Measurements from ENCODE around the gene EMP1.

Gene EMP1

GRCh38 chr12:13198241-13198640 is 1.7 kb downstream of the EMP1 start:
- no peak for DNase-seq

GRCh38 chr12:13198876-13199275 is 2.4 kb downstream of the EMP1 start:
- DNase-seq = no peak

- no peak for DNase-seq
Measured at GRCh38 chr12:13199592-13199991, 3.1 kb downstream of the EMP1 start.

- no peak for DNase-seq
Measured at GRCh38 chr12:13200841-13201240, 4.3 kb downstream of the EMP1 start.

- no peak for DNase-seq
Measured at GRCh38 chr12:13203034-13203922, 6.8 kb downstream of the EMP1 start.

GRCh38 chr12:13204428-13204827 is 7.9 kb downstream of the EMP1 start:
- DNase-seq = no peak

GRCh38 chr12:13205809-13206559 is 9.5 kb downstream of the EMP1 start:
- DNase-seq = no peak

GRCh38 chr12:13206560-13206897 is 10.0 kb downstream of the EMP1 start:
- DNase-seq = no peak

GRCh38 chr12:13208533-13209435 is 12.3 kb downstream of the EMP1 start:
- DNase-seq = no peak

GRCh38 chr12:13209436-13210235 is 13.1 kb downstream of the EMP1 start:
- no peak for DNase-seq

GRCh38 chr12:13210236-13211190 is 14.0 kb downstream of the EMP1 start:
- DNase-seq = no peak

GRCh38 chr12:13211191-13211858 is 14.8 kb downstream of the EMP1 start:
- DNase-seq = no peak

- DNase-seq = peak; percentile 61
Measured at GRCh38 chr12:13211859-13212664, 15.5 kb downstream of the EMP1 start.

- DNase-seq = no peak
Measured at GRCh38 chr12:13215056-13215455, 18.5 kb downstream of the EMP1 start.

GRCh38 chr12:13218641-13219040 is 22.1 kb downstream of the EMP1 start:
- no peak for DNase-seq

GRCh38 chr12:13219320-13219719 is 22.8 kb downstream of the EMP1 start:
- DNase-seq = no peak

- DNase-seq = no peak
Measured at GRCh38 chr12:13220838-13221237, 24.3 kb downstream of the EMP1 start.

GRCh38 chr12:13222076-13222475 is 25.6 kb downstream of the EMP1 start:
- no peak for DNase-seq

GRCh38 chr12:13223179-13223804 is 26.8 kb downstream of the EMP1 start:
- DNase-seq = no peak

All from activated T-cell treated with anti-CD3 and anti-CD28 coated beads, Interleukin-2, amount 50 U/mL, for 1 hour (primary cell).